K562 (cell line): ENCODE results near the gene MVP. TPM values are rescaled to one million over a fixed set of nuclear protein-coding genes. Genes with fewer than 3 reads are reported as not detected.

Experiments
- CCAR2 ChIP-seq: fragments of 200-400 bp; formaldehyde crosslinking; IDR thresholded peaks from 2 replicates; pipeline ENCODE4 v1.6.1; 2017; ENCODE audit warnings: mild to moderate bottlenecking, low read depth, low read length
- JUND ChIP-seq, 2 experiments: IDR thresholded peaks; 2 replicates in 1 of 2; 3 replicates in 1 of 2; pipeline ENCODE4 v1.6.1; 2011; ENCODE audit warnings: borderline replicate concordance in 2 of 2, low read depth in 2 of 2, low read length in 2 of 2, improper control_type of control experiment in 1 of 2, missing biosample characterization in 1 of 2, missing genetic modification characterization in 1 of 2, missing genetic modification reagents in 1 of 2
- RNF2 ChIP-seq: sonication (generic); IDR thresholded peaks from 2 replicates; pipeline ENCODE4 v1.6.1; 2016
- TOE1 ChIP-seq, 2 experiments: fragments of 450-650 bp in 1 of 2; sonication (generic) in 1 of 2; formaldehyde crosslinking in 1 of 2; IDR thresholded peaks; 2 replicates each; pipeline versions ENCODE4 v1.7.1 to v1.8.0; 2016 to 2022; ENCODE audit warnings: borderline replicate concordance in 2 of 2, mild to moderate bottlenecking in 2 of 2, antibody characterized with exemption in 1 of 2, inconsistent platforms in 1 of 2, low read depth in 1 of 2, missing genetic modification reagents in 1 of 2, moderate library complexity in 1 of 2
- TRIM24 ChIP-seq, 2 experiments: fragments of 450-650 bp; IDR thresholded peaks; 2 replicates each; pipeline ENCODE4 v1.6.1; 2016
- ZFPM2 ChIP-seq: fragments of 250-450 bp; sonication (Bioruptor Pico); IDR thresholded peaks from 2 replicates; pipeline ENCODE4 v1.5.1; 2022; ENCODE audit warnings: mild to moderate bottlenecking
- ZNF24 ChIP-seq: fragments of 450-650 bp; IDR thresholded peaks from 2 replicates; pipeline ENCODE4 v1.6.1; 2016
- ZNF77 ChIP-seq: fragments of 250-450 bp; sonication (Bioruptor Pico); IDR thresholded peaks from 2 replicates; pipeline ENCODE4 v1.5.0; 2020
- ZNF780A ChIP-seq: fragments of 250-450 bp; sonication (Bioruptor Pico); IDR thresholded peaks from 2 replicates; pipeline ENCODE4 v1.5.0; 2021; ENCODE audit warnings: mild to moderate bottlenecking
- polyA plus RNA-seq, 8 experiments: library from polyadenylated mRNA; depleted of rRNA in 4 of 8; stranded (reverse) in 5 of 8; unstranded in 3 of 8; fragments of >200 nt; fragmentation: Nextera tagmentation in 2 of 8; fragmentation: Illumina TruSeq in 1 of 8; extraction: Ambion mirVana in 2 of 8; extraction: Trizol in 1 of 8; gene quantifications; 2 replicates each; pipeline versions ENCODE4 v1.2.1 to v1.2.3, GENCODE V29; 2011 to 2014; ENCODE audit warnings: inconsistent platforms in 1 of 8, missing spikeins in 1 of 8
- total RNA-seq, 7 experiments: library from RNA; depleted of rRNA in 6 of 7; stranded (reverse); fragments of >200 nt in 6 of 7; fragmentation: Illumina TruSeq in 2 of 7; extraction: Trizol in 2 of 7; gene quantifications; 2 replicates each; pipeline versions ENCODE4 v1.2.1 to v1.2.3, GENCODE V29; 2011 to 2021; ENCODE audit warnings: low replicate concordance in 1 of 7
- TF ChIP-seq, protein P1 (sequence below): fragments of 250-450 bp; sonication (Bioruptor Pico); IDR thresholded peaks from 2 replicates; pipeline ENCODE4 v1.8.0; 2022; ENCODE audit warnings: moderate library complexity, mild to moderate bottlenecking, inconsistent platforms
- TF ChIP-seq, protein P2 (sequence below): conservative IDR thresholded peaks from 2 replicates; pipeline ENCODE4 v1.6.1; 2011; ENCODE audit warnings: low read depth, mild to moderate bottlenecking, low read length; ENCODE audit not compliant: control insufficient read depth
- TF ChIP-seq, protein P3 (sequence below): fragments of 200-800 bp; sonication (Bioruptor generic); IDR thresholded peaks from 2 replicates; pipeline ENCODE4 v1.6.1; 2017; ENCODE audit warnings: missing genetic modification characterization, missing compliant biosample characterization
- TF ChIP-seq, protein P4 (sequence below): sonication (generic); formaldehyde crosslinking; IDR thresholded peaks from 2 replicates; pipeline ENCODE4 v1.8.0; 2023; ENCODE audit warnings: mild to moderate bottlenecking, missing genetic modification reagents
- TF ChIP-seq, protein P5 (sequence below): fragments of 450-650 bp; formaldehyde crosslinking; IDR thresholded peaks from 2 replicates; pipeline ENCODE4 v1.4.0; 2022; ENCODE audit warnings: missing genetic modification characterization
- TF ChIP-seq, protein P6 (sequence below): fragments of 250-450 bp; sonication (Bioruptor Pico); IDR thresholded peaks from 2 replicates; pipeline ENCODE4 v1.5.0; 2020; ENCODE audit warnings: mild to moderate bottlenecking

MVP gene
- total and polyA plus RNA-seq, 9 of the 15 experiments (the other 6 are each of a cell fraction or from before 2014, with no cell fraction given): 0.39 to 1.9 (median 0.76) TPM; not detected in 2

DNA sequence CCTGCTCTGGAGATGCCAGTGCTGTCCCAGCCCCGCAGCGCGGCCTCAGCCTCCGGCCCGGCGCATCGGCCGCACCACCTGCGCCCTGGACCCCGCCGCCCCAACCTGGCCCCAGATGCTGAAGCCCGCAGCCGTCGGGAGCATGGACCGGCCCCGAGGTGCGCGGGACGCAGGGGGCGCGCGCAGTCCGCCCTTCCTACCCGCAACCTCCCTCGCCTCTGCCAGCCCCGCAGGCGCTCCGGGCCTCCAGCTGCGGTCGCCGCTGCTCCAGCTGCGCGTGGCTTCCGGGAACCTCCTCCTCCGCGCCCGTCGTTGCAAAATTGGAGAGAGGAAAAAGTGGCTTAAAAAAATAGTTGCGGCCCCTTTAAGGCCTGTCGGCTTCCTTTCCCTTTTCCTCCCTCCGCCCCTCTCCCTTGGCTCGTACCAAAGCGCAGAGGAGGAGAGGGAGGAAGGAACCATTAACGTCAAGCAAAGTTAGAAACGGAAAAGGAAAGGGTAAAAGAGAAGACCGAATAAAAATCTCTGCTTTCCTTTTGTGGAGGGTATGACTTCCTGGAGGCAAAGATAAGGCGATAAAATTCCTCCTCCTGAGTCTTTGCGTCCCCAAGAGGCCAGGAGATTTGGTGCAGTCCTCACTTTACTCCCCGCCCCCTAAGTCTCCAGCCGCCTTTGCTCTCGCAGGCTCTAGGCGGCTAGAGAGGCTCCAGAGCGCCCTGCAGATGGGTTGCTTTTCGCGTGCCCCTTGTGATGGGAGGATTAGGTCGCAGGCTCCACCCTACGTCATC is 42.8 kb downstream of the MVP start, which contains the start of gene CDIPT (continued):
- TF ChIP-seq, protein P1, sequence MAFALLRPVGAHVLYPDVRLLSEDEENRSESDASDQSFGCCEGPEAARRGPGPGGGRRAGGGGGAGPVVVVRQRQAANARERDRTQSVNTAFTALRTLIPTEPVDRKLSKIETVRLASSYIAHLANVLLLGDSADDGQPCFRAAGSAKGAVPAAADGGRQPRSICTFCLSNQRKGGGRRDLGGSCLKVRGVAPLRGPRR (CRISPR knock-in tag): no peak
- no peak for TF ChIP-seq CCAR2
- TF ChIP-seq ZNF780A: no peak
- TF ChIP-seq ZNF24: no peak
- TF ChIP-seq ZNF77: no peak
- TF ChIP-seq, protein P2, sequence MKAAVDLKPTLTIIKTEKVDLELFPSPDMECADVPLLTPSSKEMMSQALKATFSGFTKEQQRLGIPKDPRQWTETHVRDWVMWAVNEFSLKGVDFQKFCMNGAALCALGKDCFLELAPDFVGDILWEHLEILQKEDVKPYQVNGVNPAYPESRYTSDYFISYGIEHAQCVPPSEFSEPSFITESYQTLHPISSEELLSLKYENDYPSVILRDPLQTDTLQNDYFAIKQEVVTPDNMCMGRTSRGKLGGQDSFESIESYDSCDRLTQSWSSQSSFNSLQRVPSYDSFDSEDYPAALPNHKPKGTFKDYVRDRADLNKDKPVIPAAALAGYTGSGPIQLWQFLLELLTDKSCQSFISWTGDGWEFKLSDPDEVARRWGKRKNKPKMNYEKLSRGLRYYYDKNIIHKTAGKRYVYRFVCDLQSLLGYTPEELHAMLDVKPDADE: peak; percentile 69
- TF ChIP-seq TRIM24 (IDR thresholded peaks at IDR 0.05): 0 out of 4 replicates have a peak, but pooled peaks of 1 of the 2 experiments have one; percentile 57
- TF ChIP-seq RNF2: no peak; the same call in 1 of the 2 replicates
- TF ChIP-seq, protein P3, sequence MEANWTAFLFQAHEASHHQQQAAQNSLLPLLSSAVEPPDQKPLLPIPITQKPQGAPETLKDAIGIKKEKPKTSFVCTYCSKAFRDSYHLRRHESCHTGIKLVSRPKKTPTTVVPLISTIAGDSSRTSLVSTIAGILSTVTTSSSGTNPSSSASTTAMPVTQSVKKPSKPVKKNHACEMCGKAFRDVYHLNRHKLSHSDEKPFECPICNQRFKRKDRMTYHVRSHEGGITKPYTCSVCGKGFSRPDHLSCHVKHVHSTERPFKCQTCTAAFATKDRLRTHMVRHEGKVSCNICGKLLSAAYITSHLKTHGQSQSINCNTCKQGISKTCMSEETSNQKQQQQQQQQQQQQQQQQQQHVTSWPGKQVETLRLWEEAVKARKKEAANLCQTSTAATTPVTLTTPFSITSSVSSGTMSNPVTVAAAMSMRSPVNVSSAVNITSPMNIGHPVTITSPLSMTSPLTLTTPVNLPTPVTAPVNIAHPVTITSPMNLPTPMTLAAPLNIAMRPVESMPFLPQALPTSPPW: peak; percentile 87
- TF ChIP-seq, protein P4, sequence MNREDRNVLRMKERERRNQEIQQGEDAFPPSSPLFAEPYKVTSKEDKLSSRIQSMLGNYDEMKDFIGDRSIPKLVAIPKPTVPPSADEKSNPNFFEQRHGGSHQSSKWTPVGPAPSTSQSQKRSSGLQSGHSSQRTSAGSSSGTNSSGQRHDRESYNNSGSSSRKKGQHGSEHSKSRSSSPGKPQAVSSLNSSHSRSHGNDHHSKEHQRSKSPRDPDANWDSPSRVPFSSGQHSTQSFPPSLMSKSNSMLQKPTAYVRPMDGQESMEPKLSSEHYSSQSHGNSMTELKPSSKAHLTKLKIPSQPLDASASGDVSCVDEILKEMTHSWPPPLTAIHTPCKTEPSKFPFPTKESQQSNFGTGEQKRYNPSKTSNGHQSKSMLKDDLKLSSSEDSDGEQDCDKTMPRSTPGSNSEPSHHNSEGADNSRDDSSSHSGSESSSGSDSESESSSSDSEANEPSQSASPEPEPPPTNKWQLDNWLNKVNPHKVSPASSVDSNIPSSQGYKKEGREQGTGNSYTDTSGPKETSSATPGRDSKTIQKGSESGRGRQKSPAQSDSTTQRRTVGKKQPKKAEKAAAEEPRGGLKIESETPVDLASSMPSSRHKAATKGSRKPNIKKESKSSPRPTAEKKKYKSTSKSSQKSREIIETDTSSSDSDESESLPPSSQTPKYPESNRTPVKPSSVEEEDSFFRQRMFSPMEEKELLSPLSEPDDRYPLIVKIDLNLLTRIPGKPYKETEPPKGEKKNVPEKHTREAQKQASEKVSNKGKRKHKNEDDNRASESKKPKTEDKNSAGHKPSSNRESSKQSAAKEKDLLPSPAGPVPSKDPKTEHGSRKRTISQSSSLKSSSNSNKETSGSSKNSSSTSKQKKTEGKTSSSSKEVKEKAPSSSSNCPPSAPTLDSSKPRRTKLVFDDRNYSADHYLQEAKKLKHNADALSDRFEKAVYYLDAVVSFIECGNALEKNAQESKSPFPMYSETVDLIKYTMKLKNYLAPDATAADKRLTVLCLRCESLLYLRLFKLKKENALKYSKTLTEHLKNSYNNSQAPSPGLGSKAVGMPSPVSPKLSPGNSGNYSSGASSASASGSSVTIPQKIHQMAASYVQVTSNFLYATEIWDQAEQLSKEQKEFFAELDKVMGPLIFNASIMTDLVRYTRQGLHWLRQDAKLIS (CRISPR knock-in tag): no peak
- peak; percentile 97 for TF ChIP-seq JUND (IDR thresholded peaks at IDR 0.05; ENCODE audit: borderline replicate concordance, low read depth, low read length)
- no peak; the same call in 2 of the 3 replicates for TF ChIP-seq JUND (tag; IDR thresholded peaks at IDR 0.05; ENCODE audit: borderline replicate concordance, low read depth, low read length)
- TF ChIP-seq, protein P5, sequence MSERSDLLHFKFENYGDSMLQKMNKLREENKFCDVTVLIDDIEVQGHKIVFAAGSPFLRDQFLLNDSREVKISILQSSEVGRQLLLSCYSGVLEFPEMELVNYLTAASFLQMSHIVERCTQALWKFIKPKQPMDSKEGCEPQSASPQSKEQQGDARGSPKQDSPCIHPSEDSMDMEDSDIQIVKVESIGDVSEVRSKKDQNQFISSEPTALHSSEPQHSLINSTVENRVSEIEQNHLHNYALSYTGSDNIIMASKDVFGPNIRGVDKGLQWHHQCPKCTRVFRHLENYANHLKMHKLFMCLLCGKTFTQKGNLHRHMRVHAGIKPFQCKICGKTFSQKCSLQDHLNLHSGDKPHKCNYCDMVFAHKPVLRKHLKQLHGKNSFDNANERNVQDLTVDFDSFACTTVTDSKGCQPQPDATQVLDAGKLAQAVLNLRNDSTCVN: no peak
- peak; percentile 99 for TF ChIP-seq TOE1 (IDR thresholded peaks at IDR 0.05; ENCODE audit: borderline replicate concordance)
- no peak for TF ChIP-seq TOE1 (CRISPR knock-in tag; IDR thresholded peaks at IDR 0.05; ENCODE audit: borderline replicate concordance, low read depth)
- TF ChIP-seq ZFPM2: no peak
- TF ChIP-seq, protein P6, sequence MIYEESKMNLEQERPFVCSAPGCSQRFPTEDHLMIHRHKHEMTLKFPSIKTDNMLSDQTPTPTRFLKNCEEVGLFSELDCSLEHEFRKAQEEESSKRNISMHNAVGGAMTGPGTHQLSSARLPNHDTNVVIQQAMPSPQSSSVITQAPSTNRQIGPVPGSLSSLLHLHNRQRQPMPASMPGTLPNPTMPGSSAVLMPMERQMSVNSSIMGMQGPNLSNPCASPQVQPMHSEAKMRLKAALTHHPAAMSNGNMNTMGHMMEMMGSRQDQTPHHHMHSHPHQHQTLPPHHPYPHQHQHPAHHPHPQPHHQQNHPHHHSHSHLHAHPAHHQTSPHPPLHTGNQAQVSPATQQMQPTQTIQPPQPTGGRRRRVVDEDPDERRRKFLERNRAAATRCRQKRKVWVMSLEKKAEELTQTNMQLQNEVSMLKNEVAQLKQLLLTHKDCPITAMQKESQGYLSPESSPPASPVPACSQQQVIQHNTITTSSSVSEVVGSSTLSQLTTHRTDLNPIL: no peak
